Upper lobe of right lung (tissue), 1 donor: Measurements from ENCODE around the gene MYO3A. TPM values are rescaled to one million over a fixed set of nuclear protein-coding genes. Genes with fewer than 3 reads are reported as not detected.
A peak's percentile ranks its signal among the peaks of the same experiment; 100 is the strongest.

ENCODE experiments used
- ATAC-seq: fragments of 200-7000 bp; cut with Tn5 transposase; one replicate; pipeline ENCODE4 v1.9.1; 2020; ENCODE audit warnings: mild to moderate bottlenecking, moderate library complexity
- DNase-seq: peaks from one replicate; pipeline ENCODE4 v3.0.0-alpha.2; 2020
- H3K27ac ChIP-seq: fragments of 200-600 bp; one replicate; pipeline ENCODE4 v1.8.0; 2022
- H3K27me3 ChIP-seq: fragments of 200-600 bp; one replicate; pipeline ENCODE4 v1.8.0; 2022; ENCODE audit warnings: mild to moderate bottlenecking
- H3K36me3 ChIP-seq: fragments of 200-600 bp; one replicate; pipeline ENCODE4 v1.8.0; 2022
- H3K4me1 ChIP-seq: fragments of 200-600 bp; one replicate; pipeline ENCODE4 v1.8.0; 2022
- H3K4me3 ChIP-seq: fragments of 200-600 bp; one replicate; pipeline ENCODE4 v1.8.0; 2022; ENCODE audit warnings: mild to moderate bottlenecking
- H3K9me3 ChIP-seq: fragments of 200-600 bp; one replicate; pipeline ENCODE4 v1.8.0; 2022
- intact Hi-C: fragments of 100-400 bp; cut with DNase I; formaldehyde crosslinking; loops from one replicate; pipeline ENCODE4 v1.11.0; 2022
- long read RNA-seq: library from polyadenylated mRNA; unstranded; transcript quantifications from one replicate; pipeline ENCODE4 v2.0.0, GENCODE V29; 2021
- total RNA-seq: library from RNA; stranded (reverse); fragmentation: NEBNext Ultra II Directional; extraction: Animal tissue kit (Norgen Biotek cat#: 25700); gene quantifications from one replicate; pipeline ENCODE4 v1.2.1, GENCODE V29; 2021
- TF ChIP-seq, protein P1 (sequence below): fragments of 200-600 bp; IDR thresholded peaks from one replicate; pipeline ENCODE4 v1.8.0; 2022; ENCODE audit warnings: antibody characterized with exemption
- donor health status: DM: no; HTN: yes; CAD: no; lungs with severe emphysema.

The MYO3A gene, protein sequence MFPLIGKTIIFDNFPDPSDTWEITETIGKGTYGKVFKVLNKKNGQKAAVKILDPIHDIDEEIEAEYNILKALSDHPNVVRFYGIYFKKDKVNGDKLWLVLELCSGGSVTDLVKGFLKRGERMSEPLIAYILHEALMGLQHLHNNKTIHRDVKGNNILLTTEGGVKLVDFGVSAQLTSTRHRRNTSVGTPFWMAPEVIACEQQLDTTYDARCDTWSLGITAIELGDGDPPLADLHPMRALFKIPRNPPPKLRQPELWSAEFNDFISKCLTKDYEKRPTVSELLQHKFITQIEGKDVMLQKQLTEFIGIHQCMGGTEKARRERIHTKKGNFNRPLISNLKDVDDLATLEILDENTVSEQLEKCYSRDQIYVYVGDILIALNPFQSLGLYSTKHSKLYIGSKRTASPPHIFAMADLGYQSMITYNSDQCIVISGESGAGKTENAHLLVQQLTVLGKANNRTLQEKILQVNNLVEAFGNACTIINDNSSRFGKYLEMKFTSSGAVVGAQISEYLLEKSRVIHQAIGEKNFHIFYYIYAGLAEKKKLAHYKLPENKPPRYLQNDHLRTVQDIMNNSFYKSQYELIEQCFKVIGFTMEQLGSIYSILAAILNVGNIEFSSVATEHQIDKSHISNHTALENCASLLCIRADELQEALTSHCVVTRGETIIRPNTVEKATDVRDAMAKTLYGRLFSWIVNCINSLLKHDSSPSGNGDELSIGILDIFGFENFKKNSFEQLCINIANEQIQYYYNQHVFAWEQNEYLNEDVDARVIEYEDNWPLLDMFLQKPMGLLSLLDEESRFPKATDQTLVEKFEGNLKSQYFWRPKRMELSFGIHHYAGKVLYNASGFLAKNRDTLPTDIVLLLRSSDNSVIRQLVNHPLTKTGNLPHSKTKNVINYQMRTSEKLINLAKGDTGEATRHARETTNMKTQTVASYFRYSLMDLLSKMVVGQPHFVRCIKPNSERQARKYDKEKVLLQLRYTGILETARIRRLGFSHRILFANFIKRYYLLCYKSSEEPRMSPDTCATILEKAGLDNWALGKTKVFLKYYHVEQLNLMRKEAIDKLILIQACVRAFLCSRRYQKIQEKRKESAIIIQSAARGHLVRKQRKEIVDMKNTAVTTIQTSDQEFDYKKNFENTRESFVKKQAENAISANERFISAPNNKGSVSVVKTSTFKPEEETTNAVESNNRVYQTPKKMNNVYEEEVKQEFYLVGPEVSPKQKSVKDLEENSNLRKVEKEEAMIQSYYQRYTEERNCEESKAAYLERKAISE (N-terminal part only)
- total RNA-seq: 0.06 TPM
- long read RNA-seq, partial matches to known transcripts: 0 of 1 reads
- long read RNA-seq, other reads (novel, unspliced or antisense): 1 of 1 reads

DNA sequence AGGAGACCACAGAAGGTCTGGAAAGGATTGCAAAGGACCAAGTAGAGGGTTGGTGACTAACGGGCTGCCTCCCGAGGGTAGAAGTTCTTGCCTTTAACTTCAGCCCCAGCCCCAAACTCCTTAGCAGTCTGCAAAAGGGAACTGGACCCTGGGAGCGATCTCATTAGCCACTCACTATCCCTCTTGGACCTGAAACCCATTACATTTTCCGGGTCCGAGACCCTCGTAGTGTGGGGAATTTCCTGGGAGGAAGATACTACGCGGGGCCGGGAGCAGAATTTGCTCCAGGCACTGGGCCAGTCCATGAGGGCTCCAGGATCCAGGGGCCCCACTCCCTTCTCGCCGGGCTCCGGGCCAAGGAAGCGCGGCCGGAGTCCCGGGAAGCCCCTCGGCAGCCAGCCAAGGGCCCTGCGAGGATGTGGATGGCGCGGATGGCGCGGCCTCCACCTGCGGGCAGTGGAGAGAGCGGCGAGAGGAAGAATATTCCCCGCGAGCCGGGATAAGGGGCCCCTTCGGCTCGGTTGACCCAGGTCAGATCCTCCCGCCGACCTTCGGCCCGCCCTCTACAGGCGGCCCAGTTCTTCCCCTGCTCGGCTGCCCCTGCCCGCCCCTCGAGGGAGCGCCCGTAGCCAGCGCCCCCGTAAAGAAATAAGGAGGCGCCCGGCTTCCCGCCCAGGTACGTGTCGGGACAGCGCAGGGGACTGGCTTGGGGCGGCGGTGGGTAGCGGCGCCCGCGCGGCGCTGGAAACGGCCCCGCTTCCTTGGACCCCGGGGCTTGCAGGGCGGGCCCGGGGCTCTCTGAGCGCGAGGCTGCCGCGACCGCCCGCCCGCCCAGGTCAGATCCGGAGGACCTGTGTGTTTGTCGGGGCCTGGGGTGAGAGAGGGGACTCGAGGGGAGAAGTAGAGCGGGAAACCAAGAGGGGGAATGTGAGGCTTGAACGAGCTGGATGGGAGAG, at the start of gene MYO3A:
Gene MYO3A (plus strand): TSS at position 577 of the 956 bp plus-strand sequence. CDS start 17,882 bp downstream, outside the sequence.
- peak; percentile 57 for ATAC-seq
- TF ChIP-seq, protein P1, sequence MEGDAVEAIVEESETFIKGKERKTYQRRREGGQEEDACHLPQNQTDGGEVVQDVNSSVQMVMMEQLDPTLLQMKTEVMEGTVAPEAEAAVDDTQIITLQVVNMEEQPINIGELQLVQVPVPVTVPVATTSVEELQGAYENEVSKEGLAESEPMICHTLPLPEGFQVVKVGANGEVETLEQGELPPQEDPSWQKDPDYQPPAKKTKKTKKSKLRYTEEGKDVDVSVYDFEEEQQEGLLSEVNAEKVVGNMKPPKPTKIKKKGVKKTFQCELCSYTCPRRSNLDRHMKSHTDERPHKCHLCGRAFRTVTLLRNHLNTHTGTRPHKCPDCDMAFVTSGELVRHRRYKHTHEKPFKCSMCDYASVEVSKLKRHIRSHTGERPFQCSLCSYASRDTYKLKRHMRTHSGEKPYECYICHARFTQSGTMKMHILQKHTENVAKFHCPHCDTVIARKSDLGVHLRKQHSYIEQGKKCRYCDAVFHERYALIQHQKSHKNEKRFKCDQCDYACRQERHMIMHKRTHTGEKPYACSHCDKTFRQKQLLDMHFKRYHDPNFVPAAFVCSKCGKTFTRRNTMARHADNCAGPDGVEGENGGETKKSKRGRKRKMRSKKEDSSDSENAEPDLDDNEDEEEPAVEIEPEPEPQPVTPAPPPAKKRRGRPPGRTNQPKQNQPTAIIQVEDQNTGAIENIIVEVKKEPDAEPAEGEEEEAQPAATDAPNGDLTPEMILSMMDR: no peak
- H3K27ac ChIP-seq: no peak within 1 kb of the TSS
- no peaks in the 10 kb centered on the region for H3K9me3 ChIP-seq
- no peak for DNase-seq
- intact Hi-C loops: no loop called here
- peak within 1 kb of the TSS; percentile 40 for H3K4me3 ChIP-seq
- H3K4me1 ChIP-seq: peaks cover 9% of the 10 kb centered on the region
- no peaks in the 10 kb centered on the region for H3K36me3 ChIP-seq
- H3K27me3 ChIP-seq: peaks cover 32% of the 10 kb centered on the region

- Histone ChIP-seq H3K9me3 (no peaks in the 10 kb centered on the region), H3K36me3 (no peaks in the 10 kb centered on the region), H3K27me3 (no peaks in the 10 kb centered on the region), H3K4me1 (no peaks in the 10 kb centered on the region), H3K4me3 (no peak overlapping the region), H3K27ac (no peak overlapping the region)
- TF ChIP-seq, protein P1: no peak
- intact Hi-C loops: no loop called here
- ATAC-seq: no peak
- DNase-seq: no peak
These were observed 45.4 kb upstream of the MYO3A start for GRCh38 chr10:25888627-25889026.

DNA sequence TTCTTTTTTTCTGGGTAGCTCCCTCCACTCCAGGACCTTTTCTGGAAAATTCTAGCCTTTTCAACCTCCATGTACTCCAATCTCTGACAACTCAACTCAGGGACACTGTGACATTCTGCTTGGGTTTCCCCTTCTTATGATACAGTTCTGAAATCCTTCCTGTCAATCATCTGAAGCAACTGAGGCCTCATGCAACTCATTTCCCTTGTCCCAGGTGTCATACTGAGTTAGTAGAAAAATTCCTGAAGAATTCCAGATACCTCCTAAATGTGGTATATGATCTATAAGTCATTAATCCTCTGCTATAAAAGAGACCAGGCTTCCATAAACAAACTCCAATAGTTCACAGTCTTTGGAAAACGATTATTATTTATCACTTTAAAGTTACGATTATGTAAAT, 43.0 kb upstream of the MYO3A start:
- TF ChIP-seq, protein P1: no peak
- no peak for DNase-seq
- Histone ChIP-seq H3K4me3 (no peak overlapping the region), H3K27ac (no peak overlapping the region), H3K36me3 (no peaks in the 10 kb centered on the region), H3K27me3 (no peaks in the 10 kb centered on the region), H3K9me3 (no peaks in the 10 kb centered on the region), H3K4me1 (no peaks in the 10 kb centered on the region)
- intact Hi-C loops: no loop called here
- no peak for ATAC-seq

- TF ChIP-seq, protein P1: no peak
- no peak overlapping the region for H3K27ac ChIP-seq
- H3K4me3 ChIP-seq: no peak overlapping the region
- no peaks in the 10 kb centered on the region for H3K27me3 ChIP-seq
- no peaks in the 10 kb centered on the region for H3K36me3 ChIP-seq
- ATAC-seq (no peak), DNase-seq (no peak)
- intact Hi-C loops: no loop called here
- H3K4me1 ChIP-seq: no peaks in the 10 kb centered on the region
- H3K9me3 ChIP-seq: no peaks in the 10 kb centered on the region
These were observed 38.2 kb upstream of the MYO3A start for GRCh38 chr10:25895856-25896255.
